Erythroblast (primary cell): ENCODE data around the gene SLC12A8.

Experiments
- DNase-seq, 2 experiments: peaks; one replicate each; lab custom pipeline; 2025; lab: John Stamatoyannopoulos, UW
- GATA1 ChIP-seq: IDR thresholded peaks from 2 replicates; pipeline ENCODE4 v1.6.1; 2011; ENCODE audit warnings: low read depth, mild to moderate bottlenecking, control low read depth, low read length, moderate library complexity
- POLR2A ChIP-seq: IDR thresholded peaks from 2 replicates; pipeline ENCODE4 v1.6.1; 2011; ENCODE audit warnings: mild to moderate bottlenecking, low read length

Gene SLC12A8

GRCh38 chr3:125148836-125149235 lies 63.7 kb downstream of the SLC12A8 start:
- DNase-seq = no peak
- TF ChIP-seq GATA1 = no peak
- TF ChIP-seq POLR2A = no peak

DNA sequence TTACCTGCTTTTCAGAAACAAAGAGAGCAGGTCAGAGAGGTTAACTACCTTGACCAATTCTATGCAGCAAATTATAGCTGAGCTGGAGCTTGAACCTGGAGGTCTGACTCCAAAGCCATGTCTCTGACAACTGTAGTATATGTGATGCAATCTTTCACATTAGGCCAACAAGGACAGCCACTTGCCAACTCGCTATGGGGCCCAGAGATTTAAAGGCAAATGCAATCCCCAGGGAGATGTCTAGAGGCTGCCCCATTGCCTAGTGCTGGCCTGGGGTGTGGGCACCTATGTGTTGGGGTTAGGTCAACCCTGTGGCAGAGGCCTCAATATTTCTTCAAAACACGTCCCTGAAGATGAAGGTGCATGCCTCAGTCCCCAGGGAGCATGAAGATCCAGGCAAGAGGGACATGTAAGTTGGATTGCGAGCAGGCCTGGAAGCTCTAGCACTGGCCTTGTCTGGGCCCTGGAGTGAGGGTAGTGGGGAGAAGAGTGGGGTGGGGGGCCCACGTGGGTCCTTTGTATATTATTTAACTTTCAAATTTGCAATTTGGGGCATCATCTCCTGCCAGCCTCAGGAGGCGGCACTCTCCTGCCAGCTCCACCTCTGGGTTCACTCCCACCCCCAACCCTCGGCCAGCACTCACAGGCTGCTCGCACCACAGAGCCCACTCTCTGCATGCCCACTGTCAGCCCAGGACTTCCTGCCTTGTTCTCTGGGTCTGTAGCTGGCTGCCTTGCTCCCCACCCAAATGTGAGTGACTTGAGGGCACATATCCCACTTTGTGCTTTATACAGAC lies 64.3 kb downstream of the SLC12A8 start:
- TF ChIP-seq GATA1 (no peak), POLR2A (no peak)
- DNase-seq = no peak

GRCh38 chr3:125147491-125147820 lies 65.1 kb downstream of the SLC12A8 start:
- TF ChIP-seq POLR2A = no peak
- TF ChIP-seq GATA1 = no peak
- no peak for DNase-seq

GRCh38 chr3:125146626-125147490 lies 65.7 kb downstream of the SLC12A8 start:
- no peak for DNase-seq
- TF ChIP-seq GATA1 (no peak), POLR2A (no peak)

GRCh38 chr3:125145751-125146475 lies 66.6 kb downstream of the SLC12A8 start:
- TF ChIP-seq GATA1 (no peak), POLR2A (no peak)
- no peak for DNase-seq

DNA sequence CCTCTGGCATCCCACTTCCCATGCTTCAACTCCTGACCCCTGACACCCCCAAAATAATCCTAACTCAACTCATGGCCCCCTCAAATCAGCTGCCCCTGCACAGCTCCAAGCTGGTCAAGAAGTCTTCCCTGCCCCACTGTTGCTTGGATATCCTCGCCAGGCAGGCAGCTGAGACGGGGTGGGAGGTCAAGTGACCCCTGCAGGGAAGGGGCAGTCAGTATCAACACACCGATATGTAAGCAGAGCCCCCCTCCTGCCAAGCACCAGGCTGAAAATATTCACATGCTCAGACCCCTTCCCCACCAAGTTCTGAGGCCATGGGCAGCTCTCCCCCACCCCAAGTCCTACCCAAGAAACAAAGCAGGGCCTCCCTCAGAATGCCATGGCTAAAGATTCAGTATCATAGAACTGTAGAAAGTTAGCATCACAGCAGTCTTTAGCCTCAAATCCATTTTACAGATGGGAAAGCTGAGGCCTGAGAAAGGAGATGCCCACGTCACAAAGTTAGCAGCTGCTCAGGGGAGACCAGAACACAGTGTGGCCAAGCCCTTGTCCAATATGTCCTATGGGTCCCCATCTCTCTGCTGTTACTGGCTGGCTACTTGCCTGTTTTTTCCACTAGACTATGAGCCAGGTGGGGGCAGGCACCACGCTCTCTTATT lies 67.8 kb downstream of the SLC12A8 start:
- no peak for DNase-seq
- TF ChIP-seq GATA1 = no peak
- no peak for TF ChIP-seq POLR2A

DNA sequence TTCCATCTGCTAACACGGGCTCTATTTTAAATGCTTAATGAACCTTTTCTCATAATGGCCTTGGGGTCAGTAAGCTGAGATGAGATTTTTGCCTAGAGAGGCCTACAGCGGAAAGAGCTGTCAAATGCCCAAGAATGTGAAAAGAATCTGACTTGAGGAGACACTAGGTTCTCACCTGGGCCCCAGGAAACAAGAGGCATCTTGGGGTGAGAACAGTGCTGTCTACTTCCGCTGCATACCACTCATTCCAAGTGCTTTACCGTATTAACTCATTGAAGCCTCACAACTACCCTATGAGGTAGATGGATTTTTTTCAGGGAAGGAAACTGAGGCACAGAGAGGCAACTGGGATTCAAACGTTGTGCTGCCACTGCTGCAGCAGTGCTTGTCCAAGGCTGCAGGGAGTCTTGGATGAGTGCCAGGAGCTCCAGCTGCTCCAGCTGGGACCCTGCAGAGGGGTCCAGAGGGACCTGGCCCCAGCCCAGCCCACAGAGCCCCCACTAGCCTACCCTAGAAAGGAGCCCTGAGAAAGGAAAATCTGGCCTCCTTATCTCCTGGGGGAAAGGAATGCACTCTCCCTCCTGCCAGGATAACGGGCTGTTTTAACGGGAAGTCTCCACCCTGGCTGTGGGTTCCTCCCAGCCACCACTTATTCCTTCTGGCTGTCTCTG lies 68.4 kb downstream of the SLC12A8 start:
- no peak for DNase-seq
- TF ChIP-seq POLR2A = no peak
- TF ChIP-seq GATA1 = no peak

DNA sequence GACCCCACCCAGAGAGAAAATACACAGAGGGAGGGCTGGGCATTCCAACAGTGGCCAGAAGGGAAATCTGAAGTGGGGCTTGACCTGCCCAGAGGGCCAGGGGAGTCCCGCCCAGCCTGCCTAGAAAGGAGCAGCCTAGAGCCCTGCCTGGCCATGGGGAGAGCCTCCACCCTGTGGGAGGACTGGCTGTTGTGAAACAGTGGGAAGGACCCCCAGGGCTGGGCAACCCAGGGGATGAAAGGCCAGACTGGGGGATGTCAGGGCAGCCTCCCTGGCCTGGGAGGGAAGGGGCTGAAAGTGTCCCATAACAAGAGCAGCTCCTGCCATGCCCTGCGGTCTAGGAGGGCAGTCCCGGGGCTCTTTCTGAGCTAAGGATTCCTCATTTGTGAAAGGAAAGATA lies 69.0 kb downstream of the SLC12A8 start:
- DNase-seq = no peak
- TF ChIP-seq GATA1 (no peak), POLR2A (no peak)

- DNase-seq = no peak
- no peak for TF ChIP-seq POLR2A
- no peak for TF ChIP-seq GATA1
Observed at GRCh38 chr3:125142940-125143339, 69.6 kb downstream of the SLC12A8 start.

GRCh38 chr3:125142420-125142778 lies 70.1 kb downstream of the SLC12A8 start:
- TF ChIP-seq GATA1 (no peak), POLR2A (no peak)

GRCh38 chr3:125141596-125142419 lies 70.7 kb downstream of the SLC12A8 start:
- TF ChIP-seq GATA1 (no peak), POLR2A (no peak)
- DNase-seq = peak; percentile 23 to 25

More at GRCh38 chr3:125142420-125142778, 70.1 kb downstream of the SLC12A8 start:
- DNase-seq = no peak
